Measurements from ENCODE around the gene CACNA2D4. TPM values are rescaled to one million over a fixed set of nuclear protein-coding genes. Genes with fewer than 3 reads are reported as not detected.

CACNA2D4 gene
- polyA plus RNA-seq, 1 experiment = 0.22 TPM

DNA sequence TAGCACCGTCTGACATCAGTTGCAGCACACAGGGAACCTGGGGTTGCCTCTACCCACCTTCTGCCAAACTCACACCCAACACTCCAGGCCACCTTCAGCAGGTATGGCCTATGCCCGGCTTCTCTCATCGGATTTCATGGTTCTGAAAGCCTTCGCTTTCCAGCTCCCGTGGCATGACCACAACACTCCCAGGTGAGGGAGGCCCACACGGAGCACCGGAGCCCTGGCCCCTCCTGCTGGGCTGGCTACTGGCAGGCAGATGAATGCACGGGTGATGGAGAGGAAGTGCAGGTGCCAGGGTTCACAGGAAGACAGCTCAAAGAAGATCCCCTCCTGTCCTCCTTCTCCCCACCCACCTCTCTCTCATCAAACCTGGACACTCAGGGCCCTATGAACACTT lies 37.2 kb downstream of the CACNA2D4 start:
- no peak overlapping the region for H3K27ac ChIP-seq (ENCODE audit: low read depth, low read length)
- no peak for TF ChIP-seq CTCF (IDR thresholded peaks at IDR 0.05; ENCODE audit: low read depth, low read length)
- H3K4me3 ChIP-seq (ENCODE audit: low read depth, low read length) = no peak overlapping the region
- H3K9me3 ChIP-seq (ENCODE audit: control insufficient read depth, insufficient read depth, low read length) = 0 out of 2 replicates have a peak, but pooled peaks cover 3% of the 10 kb centered on the region
- ChIA-PET POLR2A (no interaction called here), CTCF (interaction anchor here (0.9 kb wide), 1 partner anchor 12 kb away, joined by 3 read pairs; no protein-coding TSS in a partner anchor)
- H3K27me3 ChIP-seq (ENCODE audit: control insufficient read depth, insufficient read depth, low read length) = peaks cover 68% of the 10 kb centered on the region
- DNase-seq (ENCODE audit: low read depth, low spot score) = no peak

- Histone ChIP-seq H3K4me3 (ENCODE audit: low read depth, low read length) (no peak overlapping the region), H3K27ac (ENCODE audit: low read depth, low read length) (no peak overlapping the region), H3K27me3 (ENCODE audit: control insufficient read depth, insufficient read depth, low read length) (peaks cover 67% of the 10 kb centered on the region), H3K9me3 (ENCODE audit: control insufficient read depth, insufficient read depth, low read length) (0 out of 2 replicates have a peak, but pooled peaks cover 3% of the 10 kb centered on the region)
- ChIA-PET CTCF (interaction anchor here (0.9 kb wide), 1 partner anchor 11 kb away, joined by 3 read pairs; no protein-coding TSS in a partner anchor), POLR2A (no interaction called here)
- TF ChIP-seq CTCF (IDR thresholded peaks at IDR 0.05; ENCODE audit: low read depth, low read length) = no peak
- no peak for DNase-seq (ENCODE audit: low read depth, low spot score)
Measured at GRCh38 chr12:1880876-1881275, 37.6 kb downstream of the CACNA2D4 start.

DNA sequence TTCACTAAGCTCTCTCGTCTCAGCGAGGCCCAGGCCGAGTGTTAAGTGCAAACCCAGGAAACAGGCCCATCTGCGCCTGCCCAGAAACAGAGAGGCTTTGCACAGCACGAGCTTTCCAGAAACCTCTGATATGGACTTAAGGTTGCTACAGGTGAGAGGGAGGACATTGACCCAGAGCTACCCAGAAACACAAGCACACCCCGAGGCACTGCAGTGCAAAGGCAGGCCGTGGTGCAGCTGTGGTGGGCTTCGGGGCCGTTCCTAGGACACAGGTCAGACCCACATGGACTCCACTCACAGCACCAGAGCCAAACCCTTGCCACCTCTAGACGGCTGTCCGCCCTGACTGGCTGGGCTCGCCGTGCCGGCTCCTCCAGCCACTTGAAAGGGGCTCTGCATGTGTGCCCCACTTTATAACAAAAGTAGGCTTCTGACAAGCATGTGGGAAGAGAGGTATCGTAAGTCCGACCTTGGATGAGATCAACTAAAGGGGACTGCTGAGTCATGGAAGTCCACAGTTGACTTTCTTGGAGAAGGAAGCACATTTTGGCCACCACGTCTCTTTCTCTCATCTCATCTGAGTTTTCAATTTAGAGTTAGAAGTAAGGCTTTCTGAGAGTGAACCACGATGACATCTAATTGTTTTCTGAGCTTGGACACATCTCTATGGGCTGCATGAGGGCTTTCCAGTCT lies 38.2 kb downstream of the CACNA2D4 start:
- H3K27me3 ChIP-seq (ENCODE audit: control insufficient read depth, insufficient read depth, low read length) = peaks cover 67% of the 10 kb centered on the region
- POLR2A ChIA-PET = no interaction called here
- no peak overlapping the region for H3K4me3 ChIP-seq (ENCODE audit: low read depth, low read length)
- DNase-seq (ENCODE audit: low read depth, low spot score) = no peak
- no peak overlapping the region for H3K27ac ChIP-seq (ENCODE audit: low read depth, low read length)
- TF ChIP-seq CTCF (IDR thresholded peaks at IDR 0.05; ENCODE audit: low read depth, low read length) = no peak
- H3K9me3 ChIP-seq (ENCODE audit: control insufficient read depth, insufficient read depth, low read length) = 0 out of 2 replicates have a peak, but pooled peaks cover 3% of the 10 kb centered on the region
- CTCF ChIA-PET = no interaction called here

GRCh38 chr12:1879633-1880032 lies 38.8 kb downstream of the CACNA2D4 start:
- peaks cover 67% of the 10 kb centered on the region for H3K27me3 ChIP-seq (ENCODE audit: control insufficient read depth, insufficient read depth, low read length)

More at GRCh38 chr12:1879633-1880032, 38.8 kb downstream of the CACNA2D4 start:
- Histone ChIP-seq H3K4me3 (ENCODE audit: low read depth, low read length) (no peak overlapping the region), H3K9me3 (ENCODE audit: control insufficient read depth, insufficient read depth, low read length) (0 out of 2 replicates have a peak, but pooled peaks cover 3% of the 10 kb centered on the region), H3K27ac (ENCODE audit: low read depth, low read length) (no peak overlapping the region)
- ChIA-PET POLR2A (no interaction called here), CTCF (no interaction called here)
- no peak for DNase-seq (ENCODE audit: low read depth, low spot score)
- no peak for TF ChIP-seq CTCF (IDR thresholded peaks at IDR 0.05; ENCODE audit: low read depth, low read length)

Measured in AG04450 (cell line).